ENCODE measurements around the gene P2RY11.

The P2RY11 gene

GRCh38 chr19:10163536-10163935 lies 52.0 kb downstream of the P2RY11 start:
- H3K36me3 ChIP-seq (ENCODE audit: control insufficient read depth, insufficient read depth, low read length) = peaks cover 30% of the 10 kb centered on the region

More at GRCh38 chr19:10163536-10163935, 52.0 kb downstream of the P2RY11 start:
- no peak overlapping the region for H3K4me3 ChIP-seq (ENCODE audit: low read length)
- H3K27me3 ChIP-seq (ENCODE audit: control insufficient read depth, insufficient read depth, low read length) = no peaks in the 10 kb centered on the region
- H3K27ac ChIP-seq (ENCODE audit: low read depth, low read length) = no peak overlapping the region
- H3K9ac ChIP-seq (ENCODE audit: low read length) = no peak overlapping the region
- H3K4me1 ChIP-seq (ENCODE audit: control insufficient read depth, insufficient read depth, low read length) = no peaks in the 10 kb centered on the region
